HUDEP-2 (cell line): Measurements from ENCODE around the gene PCYT1A.
"Not testable (repeated sequence)": the region's sequence is repeated elsewhere in the genome, so short reads cannot be mapped to it uniquely, and the experiment has no call there.

Experiments
- DNase-seq, 76 experiments: peaks; one replicate each; lab custom pipeline; 2025; ENCODE audit not compliant: unreplicated experiment in 76 of 76; lab: John Stamatoyannopoulos, UW

PCYT1A gene

GRCh38 chr3:196288141-196288460, 575 bp upstream of the PCYT1A start:
- peak in 1 of 76 experiments; percentile 40 for DNase-seq

GRCh38 chr3:196287090-196287439, 461 bp downstream of the PCYT1A start:
- DNase-seq, result peak in 17 of 76 experiments; percentile 6 to 56 (median 27)

GRCh38 chr3:196284396-196284795, 3.1 kb downstream of the PCYT1A start:
- no peak for DNase-seq

- no peak for DNase-seq
Observed at GRCh38 chr3:196281962-196282361, 5.6 kb downstream of the PCYT1A start.

GRCh38 chr3:196280689-196281440, 6.7 kb downstream of the PCYT1A start:
- DNase-seq, result no peak

- DNase-seq, result peak in 1 of 76 experiments; percentile 14
Observed at GRCh38 chr3:196275126-196275525, 12.4 kb downstream of the PCYT1A start.

- peak in 69 of 76 experiments; percentile 11 to 87 (median 53) for DNase-seq
Observed at GRCh38 chr3:196274585-196274984, 12.9 kb downstream of the PCYT1A start.

- DNase-seq, result peak in 35 of 76 experiments; percentile 4 to 53 (median 26)
Observed at GRCh38 chr3:196273655-196274054, 13.9 kb downstream of the PCYT1A start.

- no peak for DNase-seq
Observed at GRCh38 chr3:196272826-196273225, 14.7 kb downstream of the PCYT1A start.

- no peak for DNase-seq
Observed at GRCh38 chr3:196270499-196270898, 17.0 kb downstream of the PCYT1A start.

- peak in 36 of 76 experiments; percentile 3 to 56 (median 24) for DNase-seq
Observed at GRCh38 chr3:196268284-196269163, 19.0 kb downstream of the PCYT1A start.

GRCh38 chr3:196263819-196264218, 23.7 kb downstream of the PCYT1A start:
- DNase-seq, result no peak

GRCh38 chr3:196260784-196261183, 26.7 kb downstream of the PCYT1A start:
- no peak for DNase-seq

GRCh38 chr3:196255776-196256175, 31.8 kb downstream of the PCYT1A start:
- DNase-seq, result no peak

GRCh38 chr3:196254376-196255283, 32.9 kb downstream of the PCYT1A start:
- no peak for DNase-seq

- no peak for DNase-seq
Observed at GRCh38 chr3:196251918-196252317, 35.6 kb downstream of the PCYT1A start.

- no peak for DNase-seq
Observed at GRCh38 chr3:196246612-196247308, 40.8 kb downstream of the PCYT1A start.

GRCh38 chr3:196244166-196244565, 43.4 kb downstream of the PCYT1A start:
- not testable (repeated sequence) for DNase-seq

- DNase-seq, result no peak
Observed at GRCh38 chr3:196241704-196242103, 45.8 kb downstream of the PCYT1A start.

- DNase-seq, result no peak
Observed at GRCh38 chr3:196240424-196240823, 47.1 kb downstream of the PCYT1A start.
